ENCODE results near the gene SLC12A9. TPM values are rescaled to one million over a fixed set of nuclear protein-coding genes. Genes with fewer than 3 reads are reported as not detected.

Gene SLC12A9
- total RNA-seq, 1 donor from 2014 or later = 30.5 TPM

- TF ChIP-seq EZH2 (IDR thresholded peaks at IDR 0.05; ENCODE audit: insufficient read depth, low read length) (no peak), CTCF (IDR thresholded peaks at IDR 0.05; ENCODE audit: insufficient read depth, low read depth, low read length) (no peak)
- Histone ChIP-seq H3K36me3 (ENCODE audit: insufficient read depth, low read length) (no peaks in the 10 kb centered on the region), H3K4me1 (ENCODE audit: insufficient read depth, low read length) (peaks cover 6% of the 10 kb centered on the region), H3K79me2 (ENCODE audit: insufficient read depth, low read length) (no peaks in the 10 kb centered on the region), H3K4me3 (ENCODE audit: insufficient read depth, low read depth, low read length) (no peak overlapping the region), H2AFZ (ENCODE audit: low read depth, low read length) (no peak overlapping the region), H3K27ac (ENCODE audit: low read depth, low read length) (no peak overlapping the region), H3K4me2 (ENCODE audit: low read length) (no peak overlapping the region), H3K9me3 (ENCODE audit: insufficient read depth, low read depth, low read length) (no peaks in the 10 kb centered on the region), H3K9ac (ENCODE audit: low read length) (no peak overlapping the region), H4K20me1 (ENCODE audit: insufficient read depth, low read length) (no peaks in the 10 kb centered on the region), H3K27me3 (ENCODE audit: insufficient read depth, low read length) (peaks cover 10% of the 10 kb centered on the region)
- H3K4me1 Mint-ChIP-seq (ENCODE audit: low read depth, unreplicated experiment) = peaks cover 6% of the 10 kb centered on the region
- H3K9me3 Mint-ChIP-seq (ENCODE audit: unreplicated experiment) = peaks cover 2% of the 10 kb centered on the region
- peak overlapping the region; percentile 72 for H3K27ac Mint-ChIP-seq (ENCODE audit: unreplicated experiment)
- DNase-seq (ENCODE audit: low read depth) (no peak), FAIRE-seq (no peak)
- H3K36me3 Mint-ChIP-seq (ENCODE audit: low read depth, unreplicated experiment) = no peaks in the 10 kb centered on the region
- peaks cover 27% of the 10 kb centered on the region for H3K27me3 Mint-ChIP-seq (ENCODE audit: low read depth, unreplicated experiment)
- H3K4me3 Mint-ChIP-seq (ENCODE audit: unreplicated experiment) = no peak overlapping the region
Measured at GRCh38 chr7:100897772-100898454, 45.4 kb downstream of the SLC12A9 start.

- peaks cover 10% of the 10 kb centered on the region for H3K27me3 ChIP-seq (ENCODE audit: insufficient read depth, low read length)
- H3K9me3 ChIP-seq (ENCODE audit: insufficient read depth, low read depth, low read length) = no peaks in the 10 kb centered on the region
- Mint-ChIP-seq H3K4me1 (ENCODE audit: low read depth, unreplicated experiment) (peaks cover 4% of the 10 kb centered on the region), H3K9me3 (ENCODE audit: unreplicated experiment) (peaks cover 2% of the 10 kb centered on the region), H3K27ac (ENCODE audit: unreplicated experiment) (no peak overlapping the region), H3K4me3 (ENCODE audit: unreplicated experiment) (no peak overlapping the region), H3K27me3 (ENCODE audit: low read depth, unreplicated experiment) (peaks cover 25% of the 10 kb centered on the region), H3K36me3 (ENCODE audit: low read depth, unreplicated experiment) (no peaks in the 10 kb centered on the region)
- peaks cover 6% of the 10 kb centered on the region for H3K4me1 ChIP-seq (ENCODE audit: insufficient read depth, low read length)
- no peak overlapping the region for H3K4me3 ChIP-seq (ENCODE audit: insufficient read depth, low read depth, low read length)
- no peaks in the 10 kb centered on the region for H3K36me3 ChIP-seq (ENCODE audit: insufficient read depth, low read length)
- H3K4me2 ChIP-seq (ENCODE audit: low read length) = no peak overlapping the region
- no peaks in the 10 kb centered on the region for H3K79me2 ChIP-seq (ENCODE audit: insufficient read depth, low read length)
- H2AFZ ChIP-seq (ENCODE audit: low read depth, low read length) = no peak overlapping the region
- no peak overlapping the region for H3K27ac ChIP-seq (ENCODE audit: low read depth, low read length)
- H3K9ac ChIP-seq (ENCODE audit: low read length) = no peak overlapping the region
- TF ChIP-seq EZH2 (IDR thresholded peaks at IDR 0.05; ENCODE audit: insufficient read depth, low read length) = no peak
- TF ChIP-seq CTCF (IDR thresholded peaks at IDR 0.05; ENCODE audit: insufficient read depth, low read depth, low read length) = no peak
- no peak for DNase-seq (ENCODE audit: low read depth)
- no peak for FAIRE-seq
- H4K20me1 ChIP-seq (ENCODE audit: insufficient read depth, low read length) = no peaks in the 10 kb centered on the region
Measured at GRCh38 chr7:100899432-100899831, 46.9 kb downstream of the SLC12A9 start.

DNA sequence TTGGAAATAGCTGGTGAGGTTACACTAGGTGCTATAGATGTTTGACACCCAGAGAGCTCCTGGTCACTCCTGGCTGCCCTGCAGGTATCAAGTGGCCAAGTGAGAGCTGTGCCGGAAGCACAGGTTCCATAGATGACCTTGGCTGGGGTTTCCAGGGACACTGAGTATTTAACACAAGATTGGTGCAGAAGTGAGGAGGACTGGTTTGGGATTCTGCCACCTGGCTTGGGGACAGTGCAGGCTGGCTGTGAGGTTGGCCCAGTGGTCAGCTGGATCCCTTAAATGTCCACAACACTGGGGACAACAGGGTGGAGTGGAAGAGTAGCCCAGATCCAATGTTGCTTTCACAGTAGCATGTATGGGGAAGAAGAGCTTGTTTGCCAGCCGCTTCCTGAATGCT lies 48.5 kb downstream of the SLC12A9 start:
- Histone ChIP-seq H3K9me3 (ENCODE audit: insufficient read depth, low read depth, low read length) (no peaks in the 10 kb centered on the region), H3K9ac (ENCODE audit: low read length) (no peak overlapping the region), H3K36me3 (ENCODE audit: insufficient read depth, low read length) (no peaks in the 10 kb centered on the region), H3K4me2 (ENCODE audit: low read length) (no peak overlapping the region), H3K4me3 (ENCODE audit: insufficient read depth, low read depth, low read length) (no peak overlapping the region), H3K27ac (ENCODE audit: low read depth, low read length) (no peak overlapping the region), H3K79me2 (ENCODE audit: insufficient read depth, low read length) (no peaks in the 10 kb centered on the region), H3K4me1 (ENCODE audit: insufficient read depth, low read length) (peaks cover 3% of the 10 kb centered on the region), H2AFZ (ENCODE audit: low read depth, low read length) (no peak overlapping the region), H4K20me1 (ENCODE audit: insufficient read depth, low read length) (no peaks in the 10 kb centered on the region), H3K27me3 (ENCODE audit: insufficient read depth, low read length) (peaks cover 8% of the 10 kb centered on the region)
- no peak for TF ChIP-seq CTCF (IDR thresholded peaks at IDR 0.05; ENCODE audit: insufficient read depth, low read depth, low read length)
- no peak for TF ChIP-seq EZH2 (IDR thresholded peaks at IDR 0.05; ENCODE audit: insufficient read depth, low read length)
- Mint-ChIP-seq H3K9me3 (ENCODE audit: unreplicated experiment) (peaks cover 2% of the 10 kb centered on the region), H3K4me1 (ENCODE audit: low read depth, unreplicated experiment) (peaks cover 4% of the 10 kb centered on the region), H3K4me3 (ENCODE audit: unreplicated experiment) (no peak overlapping the region), H3K36me3 (ENCODE audit: low read depth, unreplicated experiment) (no peaks in the 10 kb centered on the region), H3K27ac (ENCODE audit: unreplicated experiment) (no peak overlapping the region), H3K27me3 (ENCODE audit: low read depth, unreplicated experiment) (peaks cover 24% of the 10 kb centered on the region)
- DNase-seq (ENCODE audit: low read depth) = no peak
- no peak for FAIRE-seq

Measured in astrocyte (in vitro differentiated cells and primary cell).